HG03469 (cell line): ENCODE results near the gene PDIA5.

Source experiments
- ATAC-seq: cut with Tn5 transposase; IDR thresholded peaks from one replicate; pipeline ENCODE4 v1.9.1; 2021; ENCODE audit warnings: mild to moderate bottlenecking, moderate library complexity, moderate number of reproducible peaks; ENCODE audit not compliant: unreplicated experiment

PDIA5 gene

DNA sequence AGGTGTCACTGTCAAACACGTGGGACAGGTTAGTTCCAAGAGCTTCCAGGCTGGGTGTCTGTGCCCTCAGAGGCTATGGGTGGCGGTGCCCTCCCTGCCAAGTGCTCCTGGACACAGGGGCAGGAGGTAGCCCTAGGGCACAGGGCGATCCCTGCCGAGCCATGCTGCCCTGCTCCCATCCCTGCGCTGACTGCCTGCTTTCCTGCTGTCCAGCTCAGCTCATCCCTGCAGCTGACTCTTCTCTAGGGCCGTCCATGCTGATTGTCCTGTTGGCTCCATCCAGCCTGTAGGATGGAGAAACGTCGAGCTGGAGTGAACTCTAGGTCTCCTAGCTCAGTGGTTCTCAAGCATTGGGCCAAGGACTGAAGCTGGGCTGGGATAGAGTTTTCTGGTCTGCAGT is 3.7 kb downstream of the PDIA5 start:
- ATAC-seq, result no peak

DNA sequence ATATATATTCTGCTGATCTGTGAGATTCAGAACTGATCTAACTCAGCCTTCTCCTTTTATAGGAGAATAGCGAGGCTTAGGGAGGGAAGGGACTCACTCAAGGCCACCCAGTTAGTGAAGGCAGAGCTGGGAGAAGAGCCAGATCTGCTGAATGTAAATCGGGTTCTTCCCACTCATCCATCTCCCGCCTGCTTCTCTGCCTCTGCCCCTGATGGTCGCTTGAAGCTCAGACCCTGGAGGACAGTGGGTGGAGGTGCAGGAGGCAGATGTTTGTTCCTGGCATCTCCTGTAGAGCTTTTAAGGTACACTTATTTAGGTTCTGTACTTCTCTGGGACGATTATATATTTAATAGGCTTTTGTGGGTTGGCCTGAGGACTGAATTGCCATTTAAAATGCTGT is 4.3 kb downstream of the PDIA5 start:
- no peak for ATAC-seq

DNA sequence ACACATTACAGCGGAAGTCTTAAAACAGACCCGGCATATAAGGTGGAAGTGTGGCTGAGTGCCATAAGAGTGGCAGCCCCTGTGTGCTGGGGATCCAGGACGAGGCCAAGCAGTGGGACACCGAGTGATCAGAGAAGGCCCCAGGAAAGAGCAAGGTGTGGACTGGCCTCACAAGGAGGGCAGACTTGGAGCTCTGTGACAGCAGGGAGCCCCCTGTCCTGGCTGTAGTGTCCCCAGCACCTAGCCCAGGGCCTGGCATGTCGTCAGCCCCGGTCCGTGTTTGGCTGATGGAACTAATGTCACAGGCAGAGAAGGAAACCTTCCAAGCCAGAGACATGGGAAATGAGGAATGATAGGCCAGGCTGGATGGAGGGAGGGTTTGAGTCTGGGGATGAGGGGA is 4.8 kb downstream of the PDIA5 start:
- ATAC-seq, result no peak

DNA sequence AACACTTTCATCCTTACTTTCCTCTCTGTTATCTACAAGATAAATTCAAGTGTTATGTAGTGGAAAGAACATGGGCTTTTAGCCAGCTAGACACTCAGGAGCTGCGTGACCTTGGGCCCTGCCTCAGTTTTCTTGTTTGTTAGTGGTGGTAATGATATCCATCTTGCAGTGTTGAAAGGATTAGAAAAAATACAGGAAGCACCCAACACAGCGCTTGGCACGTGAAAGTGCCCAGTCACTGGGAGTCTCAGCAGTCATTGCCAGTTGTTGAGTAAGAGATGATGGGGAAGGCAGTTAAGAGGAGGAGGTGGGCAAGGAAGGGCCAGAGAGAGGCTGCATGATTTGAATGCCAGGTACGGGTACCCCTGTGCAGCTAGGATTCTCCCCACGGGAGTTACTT is 5.3 kb downstream of the PDIA5 start:
- no peak for ATAC-seq

DNA sequence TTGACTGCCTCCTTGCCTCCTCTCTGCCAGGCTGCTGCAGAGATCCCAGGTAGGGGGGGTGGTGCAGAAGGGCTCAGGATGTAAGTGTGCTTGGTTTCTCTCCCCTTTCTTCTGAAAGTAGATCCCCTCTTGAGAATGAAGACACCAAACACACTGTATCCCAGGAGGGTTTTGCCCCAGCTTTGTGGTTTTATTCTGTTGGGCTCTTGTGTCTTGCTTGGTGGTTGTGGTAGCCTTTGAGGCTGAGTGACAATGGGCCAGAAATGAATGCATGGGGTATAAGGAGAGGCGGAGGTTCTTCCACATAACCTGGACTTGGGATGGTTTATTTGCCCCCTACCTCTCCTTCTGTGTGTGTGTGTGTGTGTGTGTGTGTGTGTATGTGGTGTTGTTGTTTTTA is 5.7 kb downstream of the PDIA5 start:
- no peak for ATAC-seq

DNA sequence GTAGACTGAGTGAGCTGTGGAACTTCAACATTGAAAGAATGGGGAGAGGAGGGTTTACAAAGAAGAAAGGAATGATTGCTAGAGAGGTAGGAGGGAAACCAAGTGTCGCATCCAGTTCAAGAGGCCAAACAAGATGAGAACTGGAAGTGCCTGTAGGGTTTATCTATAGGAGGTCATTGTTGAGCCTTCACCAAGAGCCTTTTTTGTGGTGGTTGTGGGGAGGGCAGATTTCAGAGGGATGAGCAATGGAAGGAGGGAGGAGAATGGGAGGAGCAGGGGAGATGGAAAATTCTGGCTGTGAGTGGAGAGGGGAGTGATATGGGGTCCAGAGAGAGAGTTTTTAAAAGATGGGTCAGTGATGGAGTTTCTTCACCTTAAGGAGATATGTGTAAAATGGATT is 8.5 kb downstream of the PDIA5 start:
- ATAC-seq, result no peak

DNA sequence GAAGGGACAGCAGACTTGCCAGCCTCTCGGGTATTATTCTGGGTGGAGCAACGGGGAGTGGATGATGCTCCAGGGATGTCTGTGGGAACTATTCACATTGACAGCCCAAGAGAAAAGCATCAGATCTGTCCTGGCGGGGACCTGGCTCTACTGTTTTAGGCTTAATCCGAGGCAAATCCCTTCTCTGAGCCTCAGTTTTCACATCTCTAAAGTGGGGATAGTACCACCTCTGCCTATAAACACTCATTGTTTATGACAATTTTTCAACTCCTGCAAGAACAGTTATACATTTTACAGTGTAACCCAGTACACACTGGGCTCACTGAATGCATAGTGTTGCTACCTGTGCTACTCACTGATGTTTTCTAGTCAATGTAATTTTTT is 9.3 kb downstream of the PDIA5 start:
- ATAC-seq, result no peak

DNA sequence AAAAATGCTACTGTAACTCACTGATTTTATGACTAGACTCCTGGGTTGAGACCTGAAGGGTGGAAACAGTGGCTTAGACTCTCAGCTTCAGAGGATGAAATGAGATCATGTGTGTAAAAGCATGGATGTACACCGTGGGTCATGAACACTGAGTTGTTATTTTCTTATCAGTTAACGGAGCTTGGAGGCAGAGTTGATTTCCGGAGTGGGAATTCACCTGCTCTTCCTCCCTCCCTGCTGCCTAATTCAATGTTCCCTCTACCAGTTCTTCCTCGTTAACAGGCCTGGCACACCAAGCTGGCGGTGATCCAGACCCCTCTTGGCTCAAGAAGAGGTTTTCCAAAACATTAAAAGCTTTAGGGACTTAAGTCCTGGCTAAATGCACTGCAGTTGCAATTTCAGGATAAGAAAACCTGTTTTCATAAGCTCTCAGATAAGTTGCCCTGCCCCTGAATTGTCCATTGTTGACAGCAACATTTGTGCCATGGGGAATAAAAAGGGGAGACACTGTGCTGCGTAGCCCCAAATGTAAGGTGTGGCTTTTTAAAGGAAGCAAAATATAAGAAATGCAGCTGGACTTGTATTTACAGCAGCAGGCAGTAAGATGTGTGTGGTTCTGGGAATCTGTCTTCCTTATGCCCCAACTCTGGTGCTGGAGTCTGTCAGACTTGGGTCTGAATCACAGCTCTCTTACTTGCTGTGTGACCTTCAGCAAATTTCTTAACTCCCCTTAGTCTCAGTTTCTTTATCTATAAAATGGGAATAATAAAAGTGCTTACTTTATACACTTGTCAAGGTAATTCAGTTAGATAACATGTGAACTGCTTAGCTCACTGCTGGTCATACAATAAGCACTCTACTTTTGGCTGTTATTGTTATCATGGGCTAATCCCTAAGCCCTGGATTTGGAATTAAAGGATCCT is 9.9 kb downstream of the PDIA5 start:
- no peak for ATAC-seq

DNA sequence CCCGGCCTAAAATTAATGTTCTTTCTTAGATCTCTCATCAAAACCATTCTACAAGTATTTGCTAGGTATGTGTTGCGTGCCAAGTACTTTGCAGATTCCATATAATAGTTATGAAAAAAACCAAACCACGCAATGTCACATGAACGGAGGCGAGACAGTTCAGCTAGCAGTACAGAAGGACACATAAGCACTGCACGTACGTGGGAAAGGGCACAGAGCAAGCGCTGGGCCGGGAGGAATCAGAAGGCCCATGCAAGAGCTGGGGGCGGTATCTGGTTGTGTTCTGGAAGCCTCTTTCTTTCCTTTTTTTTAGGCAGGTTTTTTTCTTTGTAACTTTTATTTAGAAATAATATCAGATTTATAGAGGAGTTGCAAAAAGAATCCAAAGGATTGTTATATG is 11.3 kb downstream of the PDIA5 start:
- ATAC-seq, result no peak

DNA sequence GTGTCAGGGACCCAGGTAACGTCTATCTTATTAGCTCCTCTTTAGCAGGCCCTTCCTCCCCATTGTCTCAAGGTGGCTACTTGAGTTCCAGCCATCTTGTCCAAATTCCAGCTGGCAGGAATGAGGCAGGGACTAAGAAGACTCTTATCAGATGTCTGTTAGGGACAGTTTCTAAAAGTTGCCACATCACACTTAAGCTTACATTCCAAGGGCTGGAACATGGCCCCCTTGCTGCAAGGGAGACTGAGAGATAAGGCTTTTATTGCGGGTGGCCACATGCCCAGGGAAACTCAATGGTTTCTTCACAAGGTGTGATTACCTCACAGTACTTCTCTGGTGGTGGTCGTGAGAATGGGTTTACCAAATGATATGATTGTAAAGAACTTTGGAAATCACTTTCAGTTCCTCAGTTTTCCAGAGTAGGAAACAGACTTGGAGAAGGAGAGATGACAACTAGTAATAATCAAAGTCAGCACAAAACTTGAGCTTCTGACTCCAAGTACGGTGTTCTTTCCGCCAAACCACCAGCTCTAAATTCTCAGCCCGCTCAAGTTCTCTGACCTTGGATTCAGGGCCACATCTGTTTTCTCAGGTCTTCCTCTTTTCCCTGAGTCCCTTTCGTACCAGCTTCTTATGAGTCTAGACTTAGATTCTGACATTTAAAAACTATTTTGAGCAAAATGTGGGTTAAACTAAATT is 14.2 kb downstream of the PDIA5 start:
- ATAC-seq, result no peak

DNA sequence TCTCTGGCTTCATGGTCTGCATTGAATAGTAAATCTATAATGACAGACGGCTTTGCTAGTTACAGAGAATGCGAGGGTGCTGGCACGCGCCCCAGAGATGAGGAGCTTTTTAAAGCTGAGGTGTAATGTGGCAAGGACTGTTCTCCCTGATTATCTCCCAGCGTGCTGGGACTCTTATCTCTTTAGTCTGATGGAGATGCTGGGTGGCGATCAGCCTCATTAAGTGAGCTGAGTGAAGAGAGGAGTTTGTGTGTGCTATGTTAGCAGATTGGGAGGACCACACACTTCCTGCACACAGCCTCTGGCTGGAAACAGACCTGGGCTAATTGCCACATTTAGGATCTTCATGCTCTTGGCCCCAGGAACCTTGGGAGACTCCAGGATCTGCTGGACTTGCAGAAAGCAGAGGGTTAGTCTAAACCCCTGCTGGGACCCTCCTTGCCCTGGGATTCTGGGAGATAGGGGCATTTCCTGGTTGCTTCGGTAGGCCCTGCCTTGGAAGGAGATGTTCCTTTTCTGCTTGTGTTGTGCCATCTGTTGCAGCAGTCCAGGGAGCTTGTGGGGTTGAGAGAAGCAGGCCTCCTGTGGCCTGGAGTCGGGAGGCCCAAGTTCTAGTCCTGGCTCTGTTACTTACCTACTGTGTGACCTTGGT is 15.0 kb downstream of the PDIA5 start:
- no peak for ATAC-seq

DNA sequence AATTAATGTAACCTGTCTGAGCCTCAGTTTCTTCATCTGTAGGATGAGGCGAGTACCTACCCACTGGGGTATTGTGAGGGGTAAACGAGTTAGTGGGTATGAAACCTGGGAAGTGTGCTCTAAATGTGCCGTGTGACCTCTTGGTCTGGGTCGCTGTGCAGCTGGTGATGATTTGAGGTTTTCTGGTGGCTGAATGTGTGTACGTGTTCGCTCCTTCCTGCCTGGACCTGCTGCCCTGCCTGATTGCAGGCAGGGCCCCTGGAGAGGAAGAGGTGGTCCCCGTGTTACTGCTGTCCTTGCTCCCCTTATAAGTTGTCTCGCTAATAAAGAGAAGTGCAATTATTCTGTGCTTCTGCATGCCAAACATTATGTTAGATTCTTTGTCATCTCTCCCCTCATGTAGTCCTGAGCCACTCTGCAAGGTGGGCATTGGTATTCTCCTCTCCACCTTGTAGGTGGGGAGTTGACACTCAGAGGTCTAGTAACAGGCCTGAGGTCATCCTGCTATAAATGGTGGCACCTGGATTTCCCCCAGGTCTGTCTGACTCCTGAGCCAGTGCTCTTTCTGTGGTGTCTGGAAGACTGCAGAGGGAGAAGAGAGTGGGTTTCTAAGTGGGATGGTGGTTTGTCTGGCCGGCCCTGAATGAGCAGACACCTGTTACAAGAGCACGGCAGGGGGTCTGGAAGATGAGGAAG is 15.7 kb downstream of the PDIA5 start:
- ATAC-seq, result peak; percentile 59

DNA sequence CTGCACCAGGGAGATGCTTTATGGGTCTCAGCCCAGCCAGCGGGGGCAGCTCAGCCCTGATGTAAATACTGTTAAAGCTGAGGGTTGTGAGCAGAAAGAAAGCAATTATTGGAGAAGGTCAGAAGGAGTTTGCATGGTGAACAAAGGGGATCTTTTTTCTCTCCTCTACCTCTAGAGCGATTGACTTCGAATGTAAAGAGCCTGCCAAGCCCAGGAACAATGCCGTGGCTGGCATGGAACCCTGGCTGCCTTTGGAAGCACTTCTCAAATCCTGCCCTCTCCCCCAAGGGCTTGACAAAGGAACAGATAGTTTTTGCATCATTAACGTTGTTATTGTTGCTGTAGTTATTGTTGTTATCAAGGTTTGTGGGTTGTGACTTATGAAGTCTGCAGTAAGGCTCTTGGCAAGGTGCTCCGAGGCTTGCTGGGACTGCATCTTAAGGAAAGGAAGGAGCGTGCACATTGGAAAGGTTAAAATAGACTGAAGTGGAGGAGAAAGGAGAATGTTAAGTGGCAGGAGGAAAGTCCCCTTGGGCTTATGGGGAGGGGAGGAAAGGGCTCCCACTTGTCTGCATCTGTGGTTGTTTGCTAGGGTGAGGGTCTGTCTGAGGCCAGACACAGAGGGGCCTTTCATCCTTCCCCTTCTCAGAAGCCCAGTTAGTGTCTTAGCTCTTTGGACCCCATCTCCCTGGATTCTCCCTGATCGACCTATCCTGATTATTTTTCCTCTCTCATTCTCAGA is 16.7 kb downstream of the PDIA5 start:
- ATAC-seq, result no peak

DNA sequence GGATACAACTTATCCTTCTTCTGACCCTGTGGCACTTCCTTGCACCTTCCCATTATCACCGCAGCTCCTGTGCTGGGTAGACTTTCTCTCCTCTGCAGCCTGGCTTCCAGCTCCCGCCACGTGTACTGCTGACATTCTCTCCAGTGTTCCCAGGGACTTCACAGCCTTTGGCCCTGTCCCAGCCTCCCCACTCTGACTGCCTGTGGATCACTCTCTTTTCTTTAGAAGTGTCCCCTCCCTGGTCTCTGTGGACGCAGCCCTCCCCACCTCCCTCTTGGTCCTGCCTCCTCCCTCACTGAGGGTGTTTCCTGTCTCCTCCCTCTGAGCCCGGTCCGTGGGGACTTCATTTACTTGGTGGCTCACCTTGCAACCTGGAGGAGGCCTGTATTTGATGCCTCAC is 17.4 kb downstream of the PDIA5 start:
- no peak for ATAC-seq

DNA sequence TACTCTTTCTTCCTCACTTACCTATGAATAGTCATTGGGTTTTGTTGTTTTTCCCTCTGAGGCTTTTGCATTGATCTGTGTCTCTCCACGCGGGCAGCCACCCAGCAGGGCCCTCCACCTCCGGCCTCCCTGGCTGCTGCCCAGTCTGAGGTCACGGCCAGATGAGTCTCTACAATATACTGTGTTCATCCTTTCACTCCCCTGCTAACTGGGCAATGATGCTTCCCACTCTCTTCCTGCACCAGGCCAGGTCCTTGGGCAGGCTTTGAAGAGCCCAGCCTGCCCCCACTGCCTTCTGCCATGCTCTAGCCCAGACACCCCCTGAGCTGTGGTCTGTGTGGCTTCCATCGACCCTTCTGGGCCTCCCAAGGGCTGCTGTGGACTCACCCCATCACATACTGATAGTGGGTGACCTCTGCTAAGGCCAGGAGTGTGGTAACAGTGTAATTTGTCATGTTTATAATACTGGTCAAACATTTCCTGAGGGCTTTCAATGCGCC is 18.0 kb downstream of the PDIA5 start:
- ATAC-seq, result no peak

DNA sequence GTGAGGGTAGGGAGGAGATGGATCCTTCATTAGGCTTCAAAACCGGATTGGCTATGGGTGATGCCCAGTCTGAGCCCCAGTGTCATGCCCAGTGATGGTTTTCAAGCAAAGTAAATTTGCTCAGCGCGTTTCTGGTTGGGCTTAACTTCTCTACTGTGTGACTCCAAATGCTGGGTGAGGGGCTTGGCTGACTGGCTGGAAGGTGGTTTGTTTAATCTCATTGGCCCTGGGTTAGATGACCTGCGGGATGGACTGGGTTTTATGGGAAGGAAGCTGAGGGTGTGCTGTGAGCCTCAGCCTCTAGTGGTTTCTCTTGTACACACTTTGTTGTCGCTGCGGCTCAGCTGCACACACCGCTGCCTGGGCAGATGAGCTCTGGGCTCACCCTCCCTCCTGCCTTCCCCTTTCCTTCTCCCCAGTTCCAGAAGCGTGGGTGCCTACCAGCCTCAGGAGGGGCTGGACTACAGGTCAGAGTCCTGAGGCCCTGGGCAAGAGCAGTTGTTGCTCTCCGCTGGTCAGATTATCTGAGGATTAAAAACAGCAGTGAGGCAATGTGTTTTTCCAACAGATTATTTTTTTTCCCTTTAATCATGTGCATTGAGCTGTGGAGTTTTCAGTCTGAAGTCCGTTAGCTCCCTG is 18.6 kb downstream of the PDIA5 start:
- no peak for ATAC-seq

DNA sequence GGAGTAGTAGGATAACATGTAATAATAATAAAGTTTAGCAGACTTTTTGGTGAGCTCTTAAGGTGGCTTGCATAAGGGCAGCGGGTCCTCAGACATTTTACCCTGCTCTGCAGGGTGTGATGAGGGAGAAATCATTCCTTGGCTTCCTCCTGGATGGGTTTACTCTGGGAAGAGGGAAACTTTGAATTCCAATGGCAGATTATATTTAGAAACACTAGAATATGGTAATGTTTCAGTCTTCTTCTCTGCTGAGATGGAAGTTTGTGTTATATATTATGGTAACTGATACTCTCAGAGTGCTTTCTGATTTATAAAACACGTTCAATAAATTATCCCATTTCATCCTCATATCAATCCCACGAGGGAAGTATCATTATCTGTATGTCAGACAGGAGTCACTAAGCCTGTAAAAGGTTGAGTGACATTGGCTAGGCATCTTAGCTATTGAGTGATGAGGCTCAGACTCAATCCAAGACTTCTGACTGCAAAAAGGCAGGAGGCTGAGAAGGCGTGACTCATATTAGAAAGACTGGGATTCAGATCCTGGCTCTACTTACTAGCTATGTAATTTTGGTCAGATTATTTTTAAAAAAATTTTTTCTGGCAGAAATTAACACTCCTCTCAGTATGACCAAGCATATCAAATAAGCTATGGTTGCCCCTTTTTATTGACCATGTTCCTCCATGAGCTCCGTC is 19.3 kb downstream of the PDIA5 start:
- no peak for ATAC-seq

DNA sequence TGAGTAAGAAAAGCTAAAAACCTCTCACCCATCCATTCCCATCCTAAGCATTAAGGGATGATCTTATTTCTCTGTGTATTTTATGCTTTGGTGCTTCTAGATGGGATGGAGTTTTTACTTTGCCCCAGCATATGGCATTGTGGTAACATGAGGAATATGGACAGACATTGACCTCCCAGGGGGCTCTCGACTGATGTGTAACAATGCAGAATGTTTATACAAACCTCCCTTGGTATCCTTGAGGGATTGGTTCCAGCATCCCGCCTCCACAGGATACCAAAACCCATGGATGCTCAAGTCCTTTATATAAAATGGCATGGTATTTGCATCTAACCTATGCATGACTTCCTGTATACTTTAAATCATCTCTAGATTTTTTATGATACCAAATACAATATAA is 21.6 kb downstream of the PDIA5 start:
- no peak for ATAC-seq

DNA sequence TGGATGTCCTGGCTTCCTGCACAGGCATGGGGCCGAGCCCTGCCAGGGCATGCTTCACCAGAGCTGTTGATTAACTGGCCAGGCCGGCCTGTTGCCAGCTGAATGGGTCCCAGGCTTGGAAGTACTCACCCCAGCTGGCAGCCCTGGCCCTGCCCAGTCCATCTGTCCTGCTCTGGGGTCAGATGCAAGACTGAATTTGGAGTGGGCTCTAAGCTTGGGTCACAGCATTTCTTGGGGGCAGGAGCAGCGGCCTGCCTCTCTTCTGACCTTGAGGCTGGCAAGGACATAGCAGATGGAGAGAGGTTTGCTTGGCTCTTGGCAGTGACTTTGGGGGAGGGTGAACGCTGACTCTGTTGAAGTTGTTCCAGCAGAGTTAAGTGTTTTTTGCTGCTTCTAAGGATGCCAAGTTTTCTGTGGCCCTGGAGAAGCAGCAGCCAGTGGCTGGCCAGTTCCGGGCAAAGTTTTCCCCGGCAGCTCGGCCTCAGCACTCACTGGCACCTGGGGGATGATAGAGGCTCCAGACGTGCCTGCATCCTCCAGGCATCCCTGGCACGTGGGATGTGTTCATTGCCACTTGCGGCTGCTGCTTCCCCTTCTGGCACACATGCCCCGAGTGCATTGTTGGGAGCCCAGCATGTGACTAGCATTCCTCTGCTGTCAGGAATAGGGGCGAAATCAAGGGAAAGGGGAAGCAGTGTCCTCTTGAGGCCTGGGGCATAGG is 22.9 kb downstream of the PDIA5 start:
- ATAC-seq, result no peak
